KMS-11 (cell line): Measurements from ENCODE around the gene AUTS2.

Source experiments
- H2AFZ ChIP-seq: fragments of 200-600 bp; sonication (generic); 2 replicates; pipeline ENCODE4 v1.6.1; 2016; ENCODE audit warnings: antibody characterized with exemption, mixed run types, low read depth
- H3K27ac ChIP-seq: fragments of 200-600 bp; sonication (generic); 2 replicates; pipeline ENCODE4 v1.6.1; 2016; ENCODE audit warnings: mild to moderate bottlenecking, mixed run types
- H3K27me3 ChIP-seq: fragments of 200-600 bp; sonication (generic); 2 replicates; pipeline ENCODE4 v1.6.1; 2017; ENCODE audit warnings: mild to moderate bottlenecking, low read depth, mixed run types, moderate library complexity; ENCODE audit not compliant: insufficient read depth
- H3K36me3 ChIP-seq: fragments of 200-600 bp; sonication (generic); 2 replicates; pipeline ENCODE4 v1.6.1; 2017; ENCODE audit warnings: mild to moderate bottlenecking, mixed run types; ENCODE audit not compliant: insufficient read depth
- H3K4me1 ChIP-seq: fragments of 200-600 bp; sonication (generic); 2 replicates; pipeline ENCODE4 v1.6.1; 2016; ENCODE audit warnings: mild to moderate bottlenecking, low read depth, mixed run types; ENCODE audit not compliant: poor library complexity, severe bottlenecking
- H3K4me2 ChIP-seq: fragments of 200-600 bp; sonication (generic); 2 replicates; pipeline ENCODE4 v1.7.0; 2016; ENCODE audit warnings: mild to moderate bottlenecking, mixed run types
- H3K4me3 ChIP-seq: fragments of 200-600 bp; sonication (generic); IDR thresholded peaks from 2 replicates; pipeline ENCODE4 v1.6.1; 2017; ENCODE audit warnings: low read depth, low read length, mixed read lengths; ENCODE audit not compliant: insufficient read depth
- H3K79me2 ChIP-seq: fragments of 200-600 bp; sonication (generic); 2 replicates; pipeline ENCODE4 v1.6.1; 2016; ENCODE audit warnings: low read depth, mixed run types; ENCODE audit not compliant: insufficient read depth
- H3K9ac ChIP-seq: fragments of 200-600 bp; sonication (generic); 2 replicates; pipeline ENCODE4 v1.6.1; 2016; ENCODE audit warnings: mild to moderate bottlenecking, mixed run types
- H4K20me1 ChIP-seq: fragments of 200-600 bp; sonication (generic); 2 replicates; pipeline ENCODE4 v1.6.1; 2016; ENCODE audit warnings: mild to moderate bottlenecking, mixed run types; ENCODE audit not compliant: insufficient read depth
- CTCF ChIP-seq: fragments of 200-600 bp; sonication (generic); conservative IDR thresholded peaks from 2 replicates; pipeline ENCODE4 v1.6.1; 2017; ENCODE audit warnings: low read depth, mild to moderate bottlenecking, antibody characterized with exemption, low read length, moderate library complexity, mixed read lengths

Gene AUTS2

GRCh38 chr7:70036695-70037094 is 438.4 kb downstream of the AUTS2 start:
- H3K9ac ChIP-seq: no peak overlapping the region
- no peak for TF ChIP-seq CTCF
- H3K4me2 ChIP-seq: no peak overlapping the region
- H3K27ac ChIP-seq: no peak overlapping the region
- H2AFZ ChIP-seq: no peak overlapping the region
- H3K4me1 ChIP-seq: peaks cover under 1% of the 10 kb centered on the region
- H3K27me3 ChIP-seq: no peaks in the 10 kb centered on the region
- no peaks in the 10 kb centered on the region for H4K20me1 ChIP-seq
- no peaks in the 10 kb centered on the region for H3K79me2 ChIP-seq
- no peak overlapping the region for H3K4me3 ChIP-seq
- H3K36me3 ChIP-seq: no peaks in the 10 kb centered on the region

- Histone ChIP-seq H3K4me1 (peaks cover 7% of the 10 kb centered on the region), H3K4me2 (no peak overlapping the region), H2AFZ (no peak overlapping the region), H3K9ac (no peak overlapping the region), H4K20me1 (no peaks in the 10 kb centered on the region), H3K36me3 (no peaks in the 10 kb centered on the region), H3K27ac (no peak overlapping the region), H3K79me2 (no peaks in the 10 kb centered on the region), H3K27me3 (no peaks in the 10 kb centered on the region), H3K4me3 (no peak overlapping the region)
- TF ChIP-seq CTCF: no peak
Measured at GRCh38 chr7:70037171-70037933, 439.1 kb downstream of the AUTS2 start.

GRCh38 chr7:70040051-70040450 is 441.8 kb downstream of the AUTS2 start:
- Histone ChIP-seq H3K79me2 (no peaks in the 10 kb centered on the region), H2AFZ (no peak overlapping the region), H3K4me3 (no peak overlapping the region), H4K20me1 (no peaks in the 10 kb centered on the region), H3K4me2 (no peak overlapping the region), H3K36me3 (no peaks in the 10 kb centered on the region), H3K9ac (no peak overlapping the region), H3K4me1 (peaks cover 17% of the 10 kb centered on the region), H3K27ac (no peak overlapping the region), H3K27me3 (no peaks in the 10 kb centered on the region)
- no peak for TF ChIP-seq CTCF

GRCh38 chr7:70040970-70041766 is 442.9 kb downstream of the AUTS2 start:
- peaks cover 17% of the 10 kb centered on the region for H3K4me1 ChIP-seq
- H3K27me3 ChIP-seq: no peaks in the 10 kb centered on the region
- TF ChIP-seq CTCF: peak; percentile 53
- no peaks in the 10 kb centered on the region for H3K79me2 ChIP-seq
- no peaks in the 10 kb centered on the region for H3K36me3 ChIP-seq
- H2AFZ ChIP-seq: no peak overlapping the region
- H3K4me2 ChIP-seq: no peak overlapping the region
- H4K20me1 ChIP-seq: no peaks in the 10 kb centered on the region
- H3K4me3 ChIP-seq: no peak overlapping the region
- no peak overlapping the region for H3K27ac ChIP-seq
- H3K9ac ChIP-seq: no peak overlapping the region
